22Rv1 (cell line): ENCODE data around the gene ENC1.

Experiments used
- H3K27ac ChIP-seq: fragments of 450-650 bp; 2 replicates; pipeline ENCODE4 v1.5.1; 2017
- CTCF ChIP-seq: fragments of 450-650 bp; IDR thresholded peaks from 2 replicates; pipeline ENCODE4 v1.5.1; 2017; ENCODE audit warnings: mild to moderate bottlenecking
- ZFX ChIP-seq: fragments of 450-650 bp; IDR thresholded peaks from 2 replicates; pipeline ENCODE4 v1.6.1; 2017; ENCODE audit warnings: antibody characterized with exemption, borderline replicate concordance

The ENC1 gene

GRCh38 chr5:74642543-74642863, 2.0 kb upstream of the ENC1 start:
- TF ChIP-seq ZFX (no peak), CTCF (no peak)
- no peak overlapping the region for H3K27ac ChIP-seq

- peak; percentile 74 for TF ChIP-seq CTCF
- no peak for TF ChIP-seq ZFX
- H3K27ac ChIP-seq = peak overlapping the region; percentile 86
Observed at GRCh38 chr5:74641735-74642542, 1.4 kb upstream of the ENC1 start.

- H3K27ac ChIP-seq = peak overlapping the region; percentile 86
Observed at GRCh38 chr5:74640954-74641734, 616 bp upstream of the ENC1 start.

GRCh38 chr5:74639807-74640449, 600 bp downstream of the ENC1 start:
- H3K27ac ChIP-seq = peak overlapping the region; percentile 86
- no peak for TF ChIP-seq ZFX

More at GRCh38 chr5:74640954-74641734, 616 bp upstream of the ENC1 start:
- TF ChIP-seq CTCF (no peak), ZFX (no peak)

- TF ChIP-seq ZFX (no peak), CTCF (no peak)
- peak overlapping the region; percentile 86 for H3K27ac ChIP-seq
Observed at GRCh38 chr5:74638970-74639806, 1.3 kb downstream of the ENC1 start.

- H3K27ac ChIP-seq = peak overlapping the region; percentile 86
- TF ChIP-seq CTCF (no peak), ZFX (no peak)
Observed at GRCh38 chr5:74638544-74638969, 2.0 kb downstream of the ENC1 start.

- H3K27ac ChIP-seq = peak overlapping the region; percentile 15
Observed at GRCh38 chr5:74636552-74636951, 4.0 kb downstream of the ENC1 start.

More at GRCh38 chr5:74636552-74636951, 4.0 kb downstream of the ENC1 start:
- TF ChIP-seq CTCF = no peak
- TF ChIP-seq ZFX = no peak
